H1 (cell line): Measurements from ENCODE around the gene SH2D4B. TPM values are rescaled to one million over a fixed set of nuclear protein-coding genes. Genes with fewer than 3 reads are reported as not detected.

Source experiments
- CEBPB ChIP-seq: IDR thresholded peaks from 2 replicates; pipeline ENCODE4 v1.6.1; 2012; ENCODE audit warnings: low read depth, low read length
- CHD7 ChIP-seq: fragments of 300-600 bp; sonication (generic); IDR thresholded peaks from 2 replicates; pipeline ENCODE4 v1.7.1; 2012; ENCODE audit warnings: low read length, moderate library complexity, mild to moderate bottlenecking, inconsistent platforms; ENCODE audit not compliant: insufficient replicate concordance
- NANOG ChIP-seq: IDR thresholded peaks from 2 replicates; pipeline ENCODE4 v1.6.1; 2011; ENCODE audit warnings: low read length, low read depth, mild to moderate bottlenecking, inconsistent platforms; ENCODE audit not compliant: insufficient read depth, poor library complexity, severe bottlenecking
- SP2 ChIP-seq: IDR thresholded peaks from 2 replicates; pipeline ENCODE4 v1.6.1; 2012; ENCODE audit warnings: mild to moderate bottlenecking, low read length, inconsistent platforms
- TEAD4 ChIP-seq: IDR thresholded peaks from 2 replicates; pipeline ENCODE4 v1.6.1; 2012; ENCODE audit warnings: low read depth, low read length, inconsistent platforms, mixed read lengths
- polyA plus RNA-seq, 7 experiments: library from polyadenylated mRNA; depleted of rRNA in 3 of 7; stranded (reverse) in 5 of 7; unstranded in 2 of 7; fragments of >200 nt in 5 of 7; fragments of 200-250 nt in 2 of 7; gene quantifications; 1 replicate in 5 of 7; 2 replicates in 1 of 7; 4 replicates in 1 of 7; pipeline versions ENCODE4 v1.2.1 to v1.2.3, GENCODE V29; 2011 to 2013; ENCODE audit warnings: missing spikeins in 2 of 7, mixed read lengths in 2 of 7
- total RNA-seq: library from RNA; stranded (reverse); fragmentation: NEBNext Ultra II Directional; extraction: Animal tissue kit (Norgen Biotek cat#: 25700); gene quantifications from 2 replicates; pipeline ENCODE4 v1.2.1, GENCODE V29; 2021

Gene SH2D4B
- total and polyA plus RNA-seq, 2 of the 8 experiments (the other 6 are each of a cell fraction or from before 2014, with no cell fraction given) = 0.06 to 0.13 TPM

GRCh38 chr10:80647173-80647833 lies 109.6 kb downstream of the SH2D4B start (continued):
- TF ChIP-seq NANOG = no peak
- TF ChIP-seq TEAD4 = no peak
- TF ChIP-seq CHD7 = no peak
- TF ChIP-seq CEBPB = no peak
- no peak for TF ChIP-seq SP2
- TF ChIP-seq, all 59 proteins: peak for 0
